Medulla oblongata (tissue), 1 donor: Measurements from ENCODE around the gene EYS.
A peak's percentile ranks its signal among the peaks of the same experiment; 100 is the strongest.

ENCODE experiments used
- DNase-seq: peaks from one replicate; pipeline ENCODE4 v3.0.0-alpha.2; 2015; ENCODE audit errors: extremely low spot score

EYS gene

GRCh38 chr6:64838726-64839125 is 868.3 kb downstream of the EYS start:
- DNase-seq: no peak

- DNase-seq: no peak
These were observed 875.3 kb downstream of the EYS start for GRCh38 chr6:64831680-64832079.

- no peak for DNase-seq
These were observed 889.5 kb downstream of the EYS start for GRCh38 chr6:64817525-64817924.

DNA sequence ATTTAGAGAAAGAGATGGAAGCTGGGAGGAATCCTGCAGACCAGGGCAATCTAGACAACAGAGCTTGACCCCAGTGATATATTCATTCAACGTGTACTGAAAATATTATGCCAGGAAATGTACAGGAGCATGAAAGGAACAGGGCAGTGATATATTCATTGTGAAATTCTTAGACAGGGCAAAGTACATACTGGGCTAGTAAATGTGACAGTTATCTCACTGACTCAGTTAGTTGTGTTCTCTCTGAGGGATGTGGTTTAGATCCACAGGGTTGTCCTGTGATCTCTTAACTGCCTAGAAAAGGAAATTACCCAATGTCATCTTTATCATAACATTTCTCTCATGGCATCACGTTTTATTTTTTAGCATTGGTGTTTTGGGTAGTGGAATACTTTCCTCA is 891.3 kb downstream of the EYS start:
- no peak for DNase-seq

GRCh38 chr6:64812138-64812537 is 894.9 kb downstream of the EYS start:
- no peak for DNase-seq

DNA sequence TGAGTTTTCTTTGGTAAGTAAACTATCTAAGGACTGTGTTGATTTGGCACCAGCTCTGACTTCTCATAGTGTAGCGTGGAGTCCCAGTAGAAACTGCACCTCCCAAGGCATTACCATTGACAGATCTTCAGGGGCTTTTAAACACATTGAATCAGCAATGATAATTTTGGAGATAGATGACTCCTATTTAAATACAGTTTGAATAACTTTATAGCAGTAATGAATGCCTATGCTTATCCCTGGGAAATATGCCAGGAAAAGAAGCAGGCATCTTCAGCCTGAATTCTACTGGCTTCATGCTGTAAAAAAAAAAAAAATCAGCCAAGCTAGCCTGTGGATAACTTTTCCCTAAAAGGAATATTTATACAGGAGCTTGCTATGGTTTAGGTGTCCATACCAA is 895.9 kb downstream of the EYS start:
- DNase-seq: no peak

DNA sequence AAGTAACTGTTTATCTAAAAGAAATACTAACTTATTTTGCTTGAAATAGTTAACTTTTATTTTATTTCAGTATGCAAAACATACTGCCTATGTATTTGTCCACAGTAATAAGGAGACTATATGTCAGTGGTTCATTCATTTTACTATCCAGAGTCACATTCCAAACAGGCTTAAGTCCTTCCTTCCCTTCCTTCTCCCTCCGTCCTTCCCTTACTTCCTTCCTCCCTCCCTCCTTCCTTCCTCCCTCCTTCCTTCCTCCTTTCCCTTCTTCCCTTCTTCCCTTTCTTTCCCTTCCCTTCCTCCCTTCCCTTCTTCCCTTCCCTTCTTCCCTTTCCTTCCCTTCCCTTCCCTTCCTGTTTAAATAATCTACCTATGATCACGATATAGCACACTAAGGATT is 899.2 kb downstream of the EYS start:
- DNase-seq: no peak

DNA sequence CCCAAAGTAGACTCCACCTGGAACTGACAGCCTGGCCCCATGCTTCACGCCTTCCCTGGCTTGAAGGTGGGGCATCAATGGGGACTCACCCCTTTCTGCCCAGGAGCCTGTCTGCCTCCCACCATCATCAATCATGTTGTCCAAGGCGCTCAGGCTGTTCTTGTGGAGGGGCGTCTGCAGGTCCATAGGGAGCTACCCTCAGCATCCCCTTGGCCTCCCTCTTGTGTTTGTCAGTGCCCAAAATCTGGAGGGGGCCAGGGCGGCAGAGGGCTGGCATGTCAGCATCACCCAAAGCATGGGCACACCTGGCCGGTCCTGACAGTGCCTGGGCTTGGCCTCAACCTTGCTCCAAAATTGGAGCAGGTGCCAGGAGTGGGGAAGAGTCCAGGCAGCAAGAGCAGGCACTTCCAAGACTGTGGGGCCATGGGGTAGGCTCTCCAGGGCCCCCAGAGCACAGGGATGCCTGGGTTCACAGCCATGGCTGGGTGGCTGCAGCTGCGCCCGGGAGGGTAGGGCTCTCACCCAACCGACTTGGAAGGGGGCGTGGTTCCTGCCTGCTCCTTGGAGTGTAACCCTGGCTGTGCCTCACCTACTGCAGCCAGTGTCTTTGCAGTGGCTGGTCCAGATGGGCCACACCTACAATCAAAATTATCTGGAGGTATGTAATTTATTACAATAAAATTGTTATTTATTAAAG is 903.4 kb downstream of the EYS start:
- no peak for DNase-seq

GRCh38 chr6:64792534-64792933 is 914.5 kb downstream of the EYS start:
- DNase-seq: no peak

DNA sequence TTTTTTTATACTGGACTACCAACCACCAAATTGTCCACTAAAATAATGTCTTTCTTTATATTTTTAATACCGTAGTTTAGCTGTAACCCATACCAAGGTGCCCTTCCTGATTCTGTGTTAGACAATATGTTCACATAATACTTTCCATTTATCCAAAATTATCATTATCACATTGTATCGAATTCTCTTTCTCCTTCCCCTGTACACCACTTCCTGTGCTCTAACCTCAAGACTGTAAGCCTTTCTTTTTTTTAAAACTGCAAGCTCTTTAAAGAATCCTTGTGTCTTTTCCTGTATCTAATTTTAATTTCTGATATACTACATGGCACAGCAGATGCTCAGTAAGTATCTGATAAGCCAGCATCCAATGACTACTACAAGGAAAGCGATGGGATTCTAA is 917.5 kb downstream of the EYS start:
- DNase-seq: no peak

DNA sequence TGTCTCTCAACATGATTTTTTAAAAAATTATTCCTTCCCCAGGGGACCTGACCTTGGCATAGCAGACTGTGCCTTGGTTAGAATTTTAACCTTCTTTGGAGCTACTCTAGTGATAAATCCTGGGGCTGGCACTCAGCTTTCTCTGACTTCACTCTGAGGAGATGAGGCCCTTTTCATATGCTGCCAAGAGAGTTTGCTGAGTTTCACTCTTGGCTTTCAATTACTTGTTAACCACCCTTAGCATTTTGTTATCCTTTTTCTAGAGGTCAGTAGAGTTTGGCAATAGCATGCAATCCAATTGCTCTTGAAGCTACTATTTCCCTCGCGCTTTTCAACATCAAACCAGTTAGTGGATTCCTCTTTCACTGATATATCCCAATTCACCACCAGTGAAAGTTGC is 920.3 kb downstream of the EYS start:
- DNase-seq: peak; percentile 2

DNA sequence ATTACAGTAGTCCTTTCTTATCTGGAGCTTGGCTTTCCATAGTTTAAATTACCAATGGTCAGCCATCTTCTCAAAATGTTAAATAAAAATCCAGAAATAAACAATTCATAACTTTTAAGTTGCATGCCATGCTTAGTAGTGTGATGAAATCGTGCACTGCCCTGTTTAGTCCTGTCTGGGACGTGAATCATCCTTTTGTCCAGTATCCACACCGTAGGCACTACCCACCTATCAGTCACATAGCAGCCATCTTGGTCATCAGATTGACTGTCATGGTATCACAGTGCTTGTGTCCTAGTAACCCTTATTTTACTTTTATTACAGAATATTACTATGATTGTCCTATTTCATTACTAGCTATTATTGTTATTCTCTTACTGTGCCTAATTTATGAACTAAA is 924.1 kb downstream of the EYS start:
- DNase-seq: no peak

DNA sequence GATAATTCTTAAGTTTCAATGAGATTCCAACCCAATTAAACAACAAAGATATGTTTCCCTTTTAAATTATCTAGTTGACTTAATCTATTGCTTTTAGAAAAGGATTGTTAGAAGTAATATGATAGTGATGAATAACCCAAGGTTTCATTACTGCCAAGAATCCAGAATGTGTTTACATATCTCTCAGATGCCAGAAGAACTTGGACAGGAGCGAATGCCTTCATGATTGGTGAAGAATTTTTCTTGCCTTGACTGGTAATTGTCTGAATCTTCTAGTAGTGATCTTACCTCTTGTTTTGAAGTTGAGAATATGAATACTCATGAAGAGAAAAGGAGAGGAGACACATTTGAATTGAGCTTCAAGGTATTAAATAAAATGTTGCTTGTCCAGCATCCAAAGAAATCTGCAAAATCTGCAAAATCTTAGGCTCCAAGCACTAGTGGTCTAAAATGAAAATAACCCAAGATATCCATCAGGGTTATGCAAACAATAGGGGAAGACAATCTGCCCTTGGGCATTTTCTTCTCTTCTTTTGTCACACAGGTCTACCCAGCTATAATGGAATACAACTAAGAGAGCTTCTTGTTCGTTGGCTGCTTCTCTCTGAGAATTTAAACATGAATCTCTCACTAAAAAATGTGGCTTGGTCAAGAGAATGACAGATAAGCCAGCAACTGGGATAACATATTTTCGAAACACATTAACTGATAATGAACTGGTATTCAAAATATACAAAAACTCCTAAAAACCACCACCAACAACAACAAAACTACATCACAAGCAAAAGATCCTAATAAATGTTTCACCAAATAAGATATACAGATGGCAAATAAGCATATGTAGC is 928.9 kb downstream of the EYS start:
- DNase-seq: no peak

DNA sequence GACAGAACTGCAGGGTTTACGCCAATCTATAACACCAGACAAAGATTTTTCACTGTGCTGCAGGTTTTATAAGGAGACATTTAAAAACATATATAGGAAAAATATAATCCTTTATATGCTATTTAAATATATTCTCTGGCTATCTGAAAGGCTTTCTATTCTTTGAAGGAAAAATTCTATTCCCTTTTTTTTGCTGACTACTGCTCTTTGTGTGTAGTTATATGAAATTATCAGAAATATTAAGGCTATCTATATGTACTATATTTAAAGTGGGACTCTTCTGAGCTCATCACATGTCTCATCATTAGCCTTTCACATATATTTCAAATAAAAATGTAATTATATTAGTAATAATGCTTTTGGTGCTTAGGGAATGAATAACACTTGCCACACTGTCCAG is 930.7 kb downstream of the EYS start:
- no peak for DNase-seq

GRCh38 chr6:64774881-64775280 is 932.1 kb downstream of the EYS start:
- DNase-seq: no peak

- no peak for DNase-seq
These were observed 956.1 kb downstream of the EYS start for GRCh38 chr6:64750910-64751309.

GRCh38 chr6:64737418-64737817 is 969.6 kb downstream of the EYS start:
- no peak for DNase-seq

GRCh38 chr6:64736421-64736950 is 970.5 kb downstream of the EYS start:
- no peak for DNase-seq

GRCh38 chr6:64733433-64733832 is 973.6 kb downstream of the EYS start:
- no peak for DNase-seq

DNA sequence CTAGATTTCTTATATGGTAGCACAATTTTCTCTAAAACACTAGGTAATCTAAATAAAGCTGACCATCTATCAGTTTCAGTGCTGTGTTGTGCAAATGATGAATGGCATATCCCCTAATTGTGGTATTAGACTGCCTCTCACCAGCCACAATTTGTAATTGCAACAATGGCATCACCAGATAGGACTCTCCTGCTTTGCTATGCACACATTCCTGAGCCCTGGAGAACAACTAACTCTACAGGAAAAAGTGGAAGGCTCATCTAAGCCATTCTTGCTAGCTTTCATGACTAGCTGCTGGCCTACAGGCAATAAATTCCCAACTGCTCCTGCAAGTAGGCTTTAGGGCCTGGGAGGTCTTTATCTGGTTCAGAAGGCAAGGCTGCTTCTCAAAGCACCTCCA is 974.1 kb downstream of the EYS start:
- DNase-seq: no peak

- DNase-seq: no peak
These were observed 977.5 kb downstream of the EYS start for GRCh38 chr6:64729522-64729921.

DNA sequence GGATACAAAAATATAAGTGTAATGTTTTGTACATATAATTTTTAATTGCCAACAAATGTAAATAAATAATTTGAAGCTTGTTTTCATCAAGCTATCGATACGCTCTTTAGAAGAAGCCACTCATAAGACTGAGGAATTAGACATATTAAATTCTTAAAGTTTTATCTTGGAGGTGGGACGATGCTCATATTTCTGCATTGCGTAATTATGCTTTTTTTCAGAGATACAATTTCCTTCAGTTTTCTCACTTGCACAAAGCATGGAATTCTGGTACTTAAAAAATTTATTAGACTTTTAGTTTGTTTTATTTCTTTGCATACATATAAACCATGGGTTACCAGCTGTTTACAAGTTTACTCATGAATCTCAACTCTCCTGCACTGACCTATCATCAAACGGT is 980.0 kb downstream of the EYS start:
- no peak for DNase-seq

- DNase-seq: no peak
These were observed 982.9 kb downstream of the EYS start for GRCh38 chr6:64724091-64724490.
